BLaER1 (cell line): Measurements from ENCODE around the gene PTGES2.
A peak's percentile ranks its signal among the peaks of the same experiment; 100 is the strongest.

ENCODE experiments used
- H3K27ac ChIP-seq: shearing (Covaris generic); formaldehyde crosslinking; 2 replicates; pipeline ENCODE4 v1.8.1; 2022
- H3K27me3 ChIP-seq: shearing (Covaris generic); formaldehyde crosslinking; 2 replicates; pipeline ENCODE4 v1.8.1; 2022
- H3K36me3 ChIP-seq: shearing (Covaris generic); formaldehyde crosslinking; 2 replicates; pipeline ENCODE4 v1.8.1; 2022
- H3K4me1 ChIP-seq: shearing (Covaris generic); formaldehyde crosslinking; 2 replicates; pipeline ENCODE4 v1.8.1; 2022
- H3K4me2 ChIP-seq: shearing (Covaris generic); formaldehyde crosslinking; 2 replicates; pipeline ENCODE4 v1.8.1; 2022
- H3K4me3 ChIP-seq: shearing (Covaris generic); formaldehyde crosslinking; 2 replicates; pipeline ENCODE4 v1.8.1; 2022
- H3K9ac ChIP-seq: shearing (Covaris generic); formaldehyde crosslinking; 2 replicates; pipeline ENCODE4 v1.8.1; 2022
- H3K9me3 ChIP-seq: shearing (Covaris generic); formaldehyde crosslinking; 2 replicates; pipeline ENCODE4 v1.8.1; 2022
- H4K20me1 ChIP-seq: shearing (Covaris generic); formaldehyde crosslinking; 2 replicates; pipeline ENCODE4 v1.8.1; 2022
- Cebpa-rat ChIP-seq: shearing (Covaris generic); IDR thresholded peaks from 2 replicates; pipeline ENCODE4 v1.8.1; 2022

Gene PTGES2

GRCh38 chr9:128099231-128099931, 28.1 kb downstream of the PTGES2 start:
- Histone ChIP-seq H3K36me3 (peaks cover 46% of the 10 kb centered on the region), H3K9me3 (no peaks in the 10 kb centered on the region), H3K4me1 (peaks cover 99% of the 10 kb centered on the region), H3K4me3 (peak overlapping the region; percentile 54; the same call in 1 of the 2 replicates), H3K4me2 (peak overlapping the region; percentile 82), H3K27ac (peak overlapping the region; percentile 87), H3K27me3 (no peaks in the 10 kb centered on the region), H4K20me1 (peaks cover 73% of the 10 kb centered on the region), H3K9ac (peak overlapping the region; percentile 52)
- no peak for TF ChIP-seq Cebpa-rat

- Histone ChIP-seq H3K27ac (peak overlapping the region; percentile 73), H3K4me3 (peak overlapping the region; percentile 54), H4K20me1 (peaks cover 81% of the 10 kb centered on the region), H3K36me3 (peaks cover 40% of the 10 kb centered on the region), H3K9ac (peak overlapping the region; percentile 52), H3K4me2 (peak overlapping the region; percentile 82), H3K27me3 (no peaks in the 10 kb centered on the region), H3K4me1 (peaks cover 99% of the 10 kb centered on the region), H3K9me3 (no peaks in the 10 kb centered on the region)
- no peak for TF ChIP-seq Cebpa-rat
These were observed 29.0 kb downstream of the PTGES2 start for GRCh38 chr9:128098297-128099230.

DNA sequence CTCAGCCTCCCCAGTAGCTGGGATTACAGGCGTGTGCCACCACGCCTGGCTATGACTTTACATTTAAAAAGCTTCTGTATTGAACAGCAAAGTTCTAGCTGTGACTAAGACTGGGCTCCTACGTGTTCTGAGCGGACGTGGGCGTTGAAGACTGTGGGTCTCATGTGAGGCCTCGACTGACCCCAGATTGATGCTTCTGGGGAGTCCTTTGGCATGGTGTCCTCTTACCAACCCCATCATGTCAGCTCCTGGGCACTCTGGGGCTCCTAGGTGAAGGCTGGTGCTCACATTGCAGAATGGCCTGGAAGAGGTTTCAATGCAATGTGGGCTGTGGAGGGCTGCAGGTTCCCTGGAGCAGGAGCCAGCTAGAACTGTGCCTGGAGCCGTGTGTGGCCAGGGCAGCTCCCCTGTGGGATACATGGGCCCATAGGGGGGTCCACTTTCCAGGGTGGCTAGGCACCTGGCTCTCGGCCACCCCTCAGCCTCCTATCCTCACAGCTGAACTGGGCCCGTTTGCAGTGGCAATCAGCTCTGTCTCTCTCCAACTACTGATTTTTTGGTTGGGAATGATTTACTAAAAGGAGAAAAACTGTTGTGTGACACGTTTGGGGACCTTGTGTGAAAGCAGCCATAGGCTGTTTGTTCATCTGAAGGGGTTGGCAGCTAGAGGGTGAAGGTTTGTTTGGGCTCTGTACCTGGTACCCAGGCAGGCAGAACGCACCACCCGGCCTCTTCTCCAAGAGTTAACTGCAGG, 29.8 kb downstream of the PTGES2 start:
- peak overlapping the region; percentile 82 for H3K4me2 ChIP-seq
- H3K4me1 ChIP-seq = peaks cover 99% of the 10 kb centered on the region
- no peaks in the 10 kb centered on the region for H3K9me3 ChIP-seq
- no peaks in the 10 kb centered on the region for H3K27me3 ChIP-seq
- H3K36me3 ChIP-seq = peaks cover 34% of the 10 kb centered on the region
- no peak for TF ChIP-seq Cebpa-rat
- no peak overlapping the region; the same call in 1 of the 2 replicates for H3K4me3 ChIP-seq
- H3K9ac ChIP-seq = peak overlapping the region; percentile 52; the same call in 1 of the 2 replicates
- peak overlapping the region; percentile 73; the same call in 1 of the 2 replicates for H3K27ac ChIP-seq
- H4K20me1 ChIP-seq = peaks cover 85% of the 10 kb centered on the region

DNA sequence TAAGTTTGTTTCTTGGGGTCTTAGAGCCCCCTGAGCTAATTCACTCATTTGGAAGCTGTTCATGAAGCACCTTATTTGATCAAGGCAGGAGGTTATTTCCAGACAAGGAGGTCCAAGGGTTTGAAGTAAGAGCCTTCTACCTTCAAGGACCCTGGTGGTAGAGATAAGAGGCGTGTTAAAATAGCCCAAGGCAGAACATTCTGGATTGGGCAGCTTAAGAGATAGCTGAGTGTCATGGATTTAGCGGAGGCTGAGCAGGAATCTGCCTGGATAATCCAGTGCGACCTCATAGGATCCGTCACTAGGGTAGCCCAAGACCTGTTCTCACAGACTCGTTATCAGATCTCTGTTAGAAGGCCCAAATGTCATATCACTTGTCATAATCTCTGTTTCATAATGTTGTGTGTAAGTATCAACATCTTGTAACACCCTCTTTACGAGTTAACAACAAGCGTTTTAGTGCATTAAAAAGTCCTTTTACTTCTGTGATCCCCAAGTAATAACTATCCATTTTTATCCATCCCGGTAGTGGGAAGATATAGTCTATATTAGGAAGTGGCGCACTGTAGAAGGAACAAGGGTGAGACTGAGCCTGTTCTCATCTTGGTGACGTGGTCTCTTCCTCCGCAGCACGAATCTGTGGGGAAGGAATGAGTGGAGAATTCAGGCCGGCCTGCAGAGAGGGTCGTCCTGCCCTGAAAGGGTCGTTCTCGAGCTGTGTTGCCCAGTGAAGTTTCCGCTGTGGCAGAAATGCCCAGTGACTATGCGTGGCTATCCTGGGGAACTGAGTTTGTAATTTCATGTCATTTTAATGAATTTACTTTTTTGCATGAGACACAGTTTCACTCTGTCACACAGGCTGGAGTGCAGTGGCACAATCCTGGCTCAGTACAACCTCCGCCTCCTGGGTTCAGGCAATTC, 30.7 kb downstream of the PTGES2 start:
- Histone ChIP-seq H4K20me1 (peaks cover 92% of the 10 kb centered on the region), H3K9me3 (no peaks in the 10 kb centered on the region), H3K27ac (0 out of 2 replicates have a peak overlapping the region, but pooled peaks have one; percentile 5), H3K27me3 (no peaks in the 10 kb centered on the region), H3K9ac (peak overlapping the region; percentile 52; the same call in 1 of the 2 replicates), H3K4me1 (peaks cover 99% of the 10 kb centered on the region), H3K4me2 (peak overlapping the region; percentile 82), H3K36me3 (peaks cover 28% of the 10 kb centered on the region), H3K4me3 (no peak overlapping the region)
- no peak for TF ChIP-seq Cebpa-rat

GRCh38 chr9:128094950-128095544, 32.5 kb downstream of the PTGES2 start:
- peaks cover 97% of the 10 kb centered on the region for H3K4me1 ChIP-seq
- no peak overlapping the region for H3K4me3 ChIP-seq
- peak overlapping the region; percentile 25; the same call in 1 of the 2 replicates for H3K27ac ChIP-seq
- peak overlapping the region; percentile 94 for H3K4me2 ChIP-seq
- H3K9me3 ChIP-seq = no peaks in the 10 kb centered on the region
- TF ChIP-seq Cebpa-rat = no peak
- peaks cover 95% of the 10 kb centered on the region for H4K20me1 ChIP-seq
- H3K27me3 ChIP-seq = no peaks in the 10 kb centered on the region
- no peak overlapping the region for H3K9ac ChIP-seq
- H3K36me3 ChIP-seq = peaks cover 17% of the 10 kb centered on the region; the same call in 1 of the 2 replicates

- peaks cover 95% of the 10 kb centered on the region for H3K4me1 ChIP-seq
- no peaks in the 10 kb centered on the region for H3K9me3 ChIP-seq
- H3K4me2 ChIP-seq = peak overlapping the region; percentile 94
- peak overlapping the region; percentile 74 for H3K27ac ChIP-seq
- H3K27me3 ChIP-seq = no peaks in the 10 kb centered on the region
- peaks cover 17% of the 10 kb centered on the region; the same call in 1 of the 2 replicates for H3K36me3 ChIP-seq
- no peak for TF ChIP-seq Cebpa-rat
- H4K20me1 ChIP-seq = peaks cover 95% of the 10 kb centered on the region
- peak overlapping the region; percentile 67 for H3K9ac ChIP-seq
- peak overlapping the region; percentile 12; the same call in 1 of the 2 replicates for H3K4me3 ChIP-seq
These were observed 33.2 kb downstream of the PTGES2 start for GRCh38 chr9:128094166-128094949.

DNA sequence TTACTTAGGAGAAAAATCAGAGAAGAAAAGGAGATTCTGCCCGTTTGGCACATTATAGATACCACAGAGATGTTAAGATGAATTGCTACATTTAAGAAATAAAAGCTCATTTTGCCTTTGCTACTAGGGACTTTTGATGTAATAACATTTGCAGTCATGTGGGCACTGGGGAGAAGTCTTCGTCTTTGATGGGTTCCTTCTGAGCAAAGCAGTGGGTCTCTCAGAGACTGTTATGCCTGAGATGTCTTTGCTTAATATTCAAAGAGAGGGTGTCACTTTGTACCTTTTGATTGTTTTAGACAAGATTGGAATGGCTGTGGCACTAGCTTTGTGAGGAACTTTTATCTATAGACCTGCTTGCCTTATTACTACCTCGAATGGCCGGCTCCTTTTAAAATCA, 34.5 kb downstream of the PTGES2 start:
- TF ChIP-seq Cebpa-rat = no peak
- no peaks in the 10 kb centered on the region for H3K27me3 ChIP-seq
- peaks cover 17% of the 10 kb centered on the region; the same call in 1 of the 2 replicates for H3K36me3 ChIP-seq
- H4K20me1 ChIP-seq = peaks cover 95% of the 10 kb centered on the region
- H3K4me3 ChIP-seq = 0 out of 2 replicates have a peak overlapping the region, but pooled peaks have one; percentile 9
- no peaks in the 10 kb centered on the region for H3K9me3 ChIP-seq
- peak overlapping the region; percentile 67 for H3K9ac ChIP-seq
- H3K27ac ChIP-seq = peak overlapping the region; percentile 74
- peak overlapping the region; percentile 94 for H3K4me2 ChIP-seq
- H3K4me1 ChIP-seq = peaks cover 93% of the 10 kb centered on the region
